ENCODE data around the gene FUT8. TPM values are rescaled to one million over a fixed set of nuclear protein-coding genes. Genes with fewer than 3 reads are reported as not detected.

FUT8 gene
- total RNA-seq, 1 donor from 2014 or later = 44.3 TPM

DNA sequence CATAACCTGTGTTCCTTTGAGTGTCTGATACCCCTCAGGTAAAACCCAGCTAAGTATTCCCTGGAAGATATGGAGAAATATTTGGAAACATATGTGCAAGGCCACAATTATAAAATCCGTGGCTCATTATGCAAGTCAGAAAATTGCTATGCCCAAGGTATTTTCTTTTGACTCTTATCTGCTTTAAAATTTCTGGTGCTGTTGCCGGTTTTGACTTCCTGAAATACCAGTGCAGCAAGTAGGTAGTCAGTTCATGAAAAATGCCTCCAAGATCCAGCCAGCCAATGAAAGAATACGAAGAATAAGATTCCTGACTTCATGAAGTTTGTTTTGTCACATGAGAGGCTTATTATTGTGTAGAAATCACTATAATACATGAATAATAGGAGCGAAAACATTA, 20.2 kb upstream of the FUT8 start:
- H3K27me3 ChIP-seq (ENCODE audit: control insufficient read depth, insufficient read depth, low read length) = no peaks in the 10 kb centered on the region
- no peaks in the 10 kb centered on the region for H3K36me3 ChIP-seq (ENCODE audit: control insufficient read depth, insufficient read depth, low read length)
- TF ChIP-seq, protein P1, sequence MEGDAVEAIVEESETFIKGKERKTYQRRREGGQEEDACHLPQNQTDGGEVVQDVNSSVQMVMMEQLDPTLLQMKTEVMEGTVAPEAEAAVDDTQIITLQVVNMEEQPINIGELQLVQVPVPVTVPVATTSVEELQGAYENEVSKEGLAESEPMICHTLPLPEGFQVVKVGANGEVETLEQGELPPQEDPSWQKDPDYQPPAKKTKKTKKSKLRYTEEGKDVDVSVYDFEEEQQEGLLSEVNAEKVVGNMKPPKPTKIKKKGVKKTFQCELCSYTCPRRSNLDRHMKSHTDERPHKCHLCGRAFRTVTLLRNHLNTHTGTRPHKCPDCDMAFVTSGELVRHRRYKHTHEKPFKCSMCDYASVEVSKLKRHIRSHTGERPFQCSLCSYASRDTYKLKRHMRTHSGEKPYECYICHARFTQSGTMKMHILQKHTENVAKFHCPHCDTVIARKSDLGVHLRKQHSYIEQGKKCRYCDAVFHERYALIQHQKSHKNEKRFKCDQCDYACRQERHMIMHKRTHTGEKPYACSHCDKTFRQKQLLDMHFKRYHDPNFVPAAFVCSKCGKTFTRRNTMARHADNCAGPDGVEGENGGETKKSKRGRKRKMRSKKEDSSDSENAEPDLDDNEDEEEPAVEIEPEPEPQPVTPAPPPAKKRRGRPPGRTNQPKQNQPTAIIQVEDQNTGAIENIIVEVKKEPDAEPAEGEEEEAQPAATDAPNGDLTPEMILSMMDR (IDR thresholded peaks at IDR 0.05; ENCODE audit: insufficient read depth, low read length, poor library complexity, severe bottlenecking) = no peak
- no peak overlapping the region for H3K4me3 ChIP-seq (ENCODE audit: low read depth, low read length)
- DNase-seq (ENCODE audit: low read depth) = no peak

DNA sequence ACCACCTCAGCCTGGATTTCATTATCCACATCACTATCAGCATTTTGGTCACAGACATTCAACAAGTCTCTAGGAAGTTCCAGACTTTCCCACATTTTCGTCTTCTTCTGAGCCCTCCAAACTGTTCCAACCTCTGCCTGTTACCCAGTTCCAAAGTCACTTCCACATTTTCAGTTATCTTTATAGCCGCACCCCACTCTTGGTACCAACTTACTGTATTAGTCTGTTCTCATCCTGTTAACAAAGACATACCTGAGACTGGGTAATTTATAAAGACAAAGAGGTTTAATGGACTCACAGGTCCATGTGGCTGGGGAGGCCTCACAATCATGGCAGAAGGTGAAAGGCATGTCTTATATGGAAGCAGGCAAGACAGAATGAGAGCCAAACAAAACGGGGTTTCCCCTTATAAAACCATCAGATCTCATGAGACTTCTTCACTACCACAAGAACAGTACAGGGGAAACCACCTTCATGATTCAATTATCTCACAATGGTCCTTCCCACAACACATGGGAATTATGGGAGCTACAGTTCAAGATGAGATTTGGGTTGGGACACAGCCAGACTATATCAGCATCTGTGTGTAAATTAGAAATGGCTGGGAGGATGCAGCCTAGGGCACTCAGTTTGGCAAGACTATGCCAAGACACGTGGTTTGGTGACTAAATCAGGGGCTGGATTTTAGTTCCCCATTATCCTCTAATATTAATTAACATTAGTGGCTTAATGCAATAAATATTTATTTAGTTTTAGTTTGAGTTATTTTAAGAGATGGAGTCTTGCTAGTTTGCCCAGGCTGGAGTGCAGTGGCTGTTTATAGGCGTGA, 16.2 kb upstream of the FUT8 start:
- TF ChIP-seq, protein P1 (IDR thresholded peaks at IDR 0.05; ENCODE audit: insufficient read depth, low read length, poor library complexity, severe bottlenecking) = no peak

GRCh38 chr14:65403231-65403630, 9.3 kb upstream of the FUT8 start:
- DNase-seq (ENCODE audit: low read depth) = no peak
- no peak overlapping the region for H3K4me3 ChIP-seq (ENCODE audit: low read depth, low read length)
- no peaks in the 10 kb centered on the region for H3K27me3 ChIP-seq (ENCODE audit: control insufficient read depth, insufficient read depth, low read length)
- TF ChIP-seq, protein P1 (IDR thresholded peaks at IDR 0.05; ENCODE audit: insufficient read depth, low read length, poor library complexity, severe bottlenecking) = no peak
- no peaks in the 10 kb centered on the region for H3K36me3 ChIP-seq (ENCODE audit: control insufficient read depth, insufficient read depth, low read length)

More for the DNA sequence above, 16.2 kb upstream of the FUT8 start:
- Histone ChIP-seq H3K27me3 (ENCODE audit: control insufficient read depth, insufficient read depth, low read length) (no peaks in the 10 kb centered on the region), H3K36me3 (ENCODE audit: control insufficient read depth, insufficient read depth, low read length) (no peaks in the 10 kb centered on the region), H3K4me3 (ENCODE audit: low read depth, low read length) (no peak overlapping the region)
- no peak for DNase-seq (ENCODE audit: low read depth)

DNA sequence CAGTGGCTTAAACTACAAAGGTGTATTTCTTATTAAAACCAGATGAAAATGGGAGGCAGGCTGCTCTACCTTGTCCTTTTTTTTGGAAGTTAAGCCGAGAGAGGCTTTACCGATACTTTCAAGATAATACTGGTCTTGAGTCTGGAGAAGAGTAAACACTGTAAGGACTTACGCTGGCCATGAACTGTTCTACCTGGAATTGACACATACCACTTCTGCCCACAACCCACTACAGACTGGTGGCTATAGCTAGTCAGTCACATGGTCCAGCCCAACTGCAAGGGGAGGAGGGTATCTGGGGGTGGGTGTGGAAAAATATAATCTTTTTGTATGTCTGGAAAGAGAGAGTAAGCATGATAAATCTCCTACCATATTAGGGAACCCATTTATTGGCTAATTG, 4.4 kb upstream of the FUT8 start:
- Histone ChIP-seq H3K4me3 (ENCODE audit: low read depth, low read length) (no peak overlapping the region), H3K27me3 (ENCODE audit: control insufficient read depth, insufficient read depth, low read length) (no peaks in the 10 kb centered on the region), H3K36me3 (ENCODE audit: control insufficient read depth, insufficient read depth, low read length) (no peaks in the 10 kb centered on the region)
- TF ChIP-seq, protein P1 (IDR thresholded peaks at IDR 0.05; ENCODE audit: insufficient read depth, low read length, poor library complexity, severe bottlenecking) = no peak
- DNase-seq (ENCODE audit: low read depth) = no peak

- Histone ChIP-seq H3K27me3 (ENCODE audit: control insufficient read depth, insufficient read depth, low read length) (no peaks in the 10 kb centered on the region), H3K4me3 (ENCODE audit: low read depth, low read length) (no peak overlapping the region), H3K36me3 (ENCODE audit: control insufficient read depth, insufficient read depth, low read length) (no peaks in the 10 kb centered on the region)
- DNase-seq (ENCODE audit: low read depth) = no peak
- TF ChIP-seq, protein P1 (IDR thresholded peaks at IDR 0.05; ENCODE audit: insufficient read depth, low read length, poor library complexity, severe bottlenecking) = no peak
These were observed 1.9 kb upstream of the FUT8 start for GRCh38 chr14:65410640-65411039.

DNA sequence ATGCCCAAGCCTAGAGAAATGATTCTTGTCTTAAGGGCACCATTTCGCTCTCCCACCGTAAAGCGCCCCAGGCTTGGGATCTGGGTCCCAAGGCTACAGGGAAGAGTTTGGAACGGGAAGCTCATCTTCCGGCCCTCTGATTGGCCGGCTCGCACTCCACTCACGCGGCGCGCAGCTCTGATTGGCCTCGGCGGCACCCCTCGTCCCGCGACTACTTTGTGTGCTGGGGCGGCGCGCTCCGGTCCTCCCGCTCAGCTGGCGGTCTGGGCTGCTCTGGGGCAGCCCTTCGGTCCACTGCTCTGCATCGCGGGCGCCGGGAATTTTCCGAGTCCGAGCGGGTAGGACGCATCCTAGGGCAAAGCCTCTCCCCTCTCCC, 886 bp upstream of the FUT8 start:
- DNase-seq (ENCODE audit: low read depth) = peak; percentile 67
- Histone ChIP-seq H3K27me3 (ENCODE audit: control insufficient read depth, insufficient read depth, low read length) (no peaks in the 10 kb centered on the region), H3K4me3 (ENCODE audit: low read depth, low read length) (peak overlapping the region; percentile 75), H3K36me3 (ENCODE audit: control insufficient read depth, insufficient read depth, low read length) (no peaks in the 10 kb centered on the region)
- TF ChIP-seq, protein P1 (IDR thresholded peaks at IDR 0.05; ENCODE audit: insufficient read depth, low read length, poor library complexity, severe bottlenecking) = no peak
